ENCODE results near the gene SHANK3. TPM values are rescaled to one million over a fixed set of nuclear protein-coding genes. Genes with fewer than 3 reads are reported as not detected.

Gene SHANK3
- total RNA-seq, 1 experiment from 2014 or later: 0.46 TPM

DNA sequence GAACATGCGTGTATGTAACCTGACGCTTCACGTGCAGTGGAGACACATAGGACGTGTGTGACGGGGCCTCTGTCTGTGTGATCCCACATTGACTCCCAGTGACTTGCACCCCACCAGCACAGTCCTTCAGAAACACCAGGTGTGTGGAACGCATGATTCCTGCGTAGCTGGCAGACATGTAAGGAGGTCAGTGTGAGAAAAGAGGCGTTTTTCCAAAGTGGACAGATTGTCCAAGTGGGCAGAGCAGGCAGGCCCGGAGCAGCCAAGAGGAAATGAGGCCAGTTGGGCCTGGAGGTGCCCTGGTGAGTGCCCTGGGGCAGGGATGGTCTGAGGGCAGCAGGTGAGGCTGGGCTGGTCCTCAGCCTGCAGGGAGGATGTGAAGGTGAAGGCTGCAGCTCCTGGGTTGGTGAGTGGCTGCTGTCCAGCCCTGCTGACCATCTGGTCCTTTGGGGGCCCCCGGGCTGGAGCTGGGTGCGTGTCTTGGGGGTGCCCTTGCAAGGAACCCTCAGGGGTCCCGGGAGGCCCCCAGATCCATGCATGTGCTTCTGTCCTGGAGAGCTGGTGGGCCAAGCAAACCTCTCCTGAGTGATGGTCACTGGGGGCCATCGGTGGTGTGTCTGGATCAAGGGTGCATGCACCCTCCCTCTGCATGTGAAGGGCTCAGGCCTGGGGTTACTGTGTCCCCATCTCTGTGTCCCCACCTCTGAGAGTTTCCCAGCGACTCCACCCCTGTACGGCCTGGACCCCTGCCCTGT lies 26.6 kb downstream of the SHANK3 start:
- no peak for DNase-seq (ENCODE audit: low read depth)

GRCh38 chr22:50699756-50700386 lies 27.2 kb downstream of the SHANK3 start:
- no peak for DNase-seq (ENCODE audit: low read depth)

DNA sequence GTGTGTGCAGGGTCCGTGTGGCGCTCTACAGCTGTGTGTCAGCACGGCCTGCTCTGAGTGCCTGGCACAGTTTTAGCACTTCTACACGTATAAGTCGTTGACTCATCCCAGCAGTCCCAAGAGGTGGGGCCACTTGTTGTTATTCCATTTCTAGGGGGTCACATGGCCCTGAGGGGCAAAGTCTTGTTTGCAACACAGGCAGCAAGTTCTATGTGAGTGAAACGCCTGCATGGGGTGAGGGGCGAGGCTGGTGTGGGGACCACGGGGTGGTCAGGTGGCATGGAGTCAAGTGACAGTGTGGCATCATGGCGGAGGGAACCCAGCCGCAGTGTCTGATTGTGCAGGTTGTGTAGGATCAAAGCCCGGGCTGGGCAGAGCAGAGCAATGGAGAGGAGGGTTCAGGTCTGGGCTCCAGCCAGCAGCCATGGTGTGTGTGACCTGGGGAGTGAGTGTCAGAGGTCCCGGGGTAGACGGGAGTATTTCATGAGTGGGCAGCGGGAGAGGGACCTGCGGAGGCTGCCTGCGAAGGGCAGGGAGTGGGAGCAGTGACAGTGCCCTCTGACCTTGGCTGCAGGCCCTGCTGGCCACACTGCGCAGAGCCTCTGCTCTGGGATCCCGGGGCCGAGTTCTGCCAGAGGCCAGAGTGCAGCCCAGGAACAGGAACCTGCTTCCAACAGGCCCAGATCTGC lies 27.9 kb downstream of the SHANK3 start:
- DNase-seq (ENCODE audit: low read depth): no peak

- DNase-seq (ENCODE audit: low read depth): no peak
Measured at GRCh38 chr22:50701076-50701419, 28.4 kb downstream of the SHANK3 start.

- no peak for DNase-seq (ENCODE audit: low read depth)
Measured at GRCh38 chr22:50701428-50702154, 29.0 kb downstream of the SHANK3 start.

GRCh38 chr22:50702261-50702671 lies 29.6 kb downstream of the SHANK3 start:
- DNase-seq (ENCODE audit: low read depth): no peak

DNA sequence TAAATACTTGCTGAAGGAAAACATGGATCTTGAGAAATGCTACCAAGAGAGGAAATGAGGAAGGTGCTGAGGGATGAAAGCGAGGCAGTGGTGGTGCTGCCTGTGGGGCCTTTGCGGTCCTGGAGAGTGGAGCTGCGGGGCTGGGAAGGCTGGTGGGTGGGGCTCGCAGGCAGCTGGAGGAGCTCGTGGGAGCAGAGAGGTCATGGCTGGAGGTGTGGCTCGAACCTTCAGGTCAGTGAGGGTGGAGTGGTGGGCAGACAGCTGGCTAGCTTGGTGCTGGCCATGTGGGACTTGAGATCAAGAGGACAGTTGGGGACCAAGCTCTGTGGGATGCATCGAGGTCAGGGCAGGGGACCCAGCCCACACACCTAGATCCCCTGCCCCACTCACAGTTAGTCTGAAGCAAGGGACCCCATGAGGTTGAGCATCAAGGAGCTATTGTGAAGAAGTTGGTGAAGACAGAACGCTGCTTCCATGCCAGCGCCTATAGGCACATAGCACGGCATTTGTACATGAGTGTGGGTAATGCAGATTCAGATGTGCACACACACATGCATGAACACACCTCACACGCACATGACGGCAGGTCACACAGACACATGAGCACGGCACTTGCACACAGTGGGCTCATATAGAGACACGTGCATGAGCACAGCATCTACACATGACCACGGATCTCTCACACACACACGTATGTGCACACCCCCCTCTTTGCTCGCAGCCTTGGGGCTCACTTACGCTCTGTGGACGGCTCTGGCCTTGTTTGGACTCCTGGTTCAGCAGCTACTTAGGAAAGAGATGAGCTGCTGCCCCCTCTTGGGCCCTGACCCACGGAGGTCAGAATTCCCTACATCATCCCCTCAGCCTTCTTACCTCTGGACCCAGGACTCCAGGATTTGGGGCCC lies 30.4 kb downstream of the SHANK3 start:
- DNase-seq (ENCODE audit: low read depth): no peak

GRCh38 chr22:50703726-50704509 lies 31.3 kb downstream of the SHANK3 start:
- DNase-seq (ENCODE audit: low read depth): no peak

DNA sequence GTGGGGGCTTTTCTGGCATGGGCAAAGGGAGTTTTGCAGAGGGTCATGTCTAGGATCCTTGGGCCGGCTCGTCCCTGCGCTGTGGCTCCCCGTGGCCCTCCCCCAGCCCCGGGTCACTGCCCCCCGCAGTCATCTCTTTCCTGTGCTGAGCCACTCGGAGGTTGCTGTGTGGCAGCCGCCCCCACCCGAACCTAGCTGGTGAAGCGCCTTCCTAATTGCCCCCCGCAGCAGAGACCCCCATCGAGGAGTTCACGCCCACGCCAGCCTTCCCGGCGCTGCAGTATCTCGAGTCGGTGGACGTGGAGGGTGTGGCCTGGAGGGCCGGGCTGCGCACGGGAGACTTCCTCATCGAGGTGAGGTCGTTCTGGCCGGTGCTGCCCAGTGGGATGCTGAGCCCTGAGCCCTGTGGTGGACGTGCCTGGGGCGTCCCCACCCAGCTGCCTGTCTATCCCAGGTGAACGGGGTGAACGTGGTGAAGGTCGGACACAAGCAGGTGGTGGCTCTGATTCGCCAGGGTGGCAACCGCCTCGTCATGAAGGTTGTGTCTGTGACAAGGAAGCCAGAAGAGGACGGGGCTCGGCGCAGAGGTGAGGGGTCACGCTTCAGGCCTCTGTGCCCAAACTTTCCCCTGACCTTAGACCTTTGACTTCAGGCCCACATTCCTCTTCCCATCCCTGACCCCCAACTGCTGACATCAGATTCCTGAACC lies 32.0 kb downstream of the SHANK3 start:
- DNase-seq (ENCODE audit: low read depth): no peak

- no peak for DNase-seq (ENCODE audit: low read depth)
Measured at GRCh38 chr22:50705219-50705691, 32.6 kb downstream of the SHANK3 start.

DNA sequence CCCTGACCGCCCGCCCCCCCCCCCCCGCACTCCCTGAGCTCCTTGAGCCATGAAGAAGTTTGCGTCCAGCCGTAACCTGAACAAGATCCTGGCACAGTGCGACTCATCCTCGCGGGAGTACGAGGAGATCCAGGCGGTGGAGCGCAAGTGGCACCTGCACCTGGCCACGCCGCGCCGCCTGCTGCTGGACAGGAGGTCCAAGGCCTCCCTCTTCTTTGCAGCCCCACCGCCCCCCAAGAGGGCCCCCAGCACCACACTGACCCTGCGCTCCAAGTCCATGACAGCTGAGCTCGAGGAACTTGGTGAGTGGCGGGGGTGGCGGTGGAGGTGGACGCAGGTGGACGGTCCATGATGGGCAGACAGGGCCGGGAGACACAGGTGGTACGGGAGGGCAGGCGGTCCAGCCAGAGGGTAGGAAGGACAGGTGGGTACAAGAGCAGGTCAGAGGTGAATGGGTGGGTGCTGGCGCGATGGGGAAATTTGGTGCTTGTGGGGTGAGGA lies 33.3 kb downstream of the SHANK3 start:
- no peak for DNase-seq (ENCODE audit: low read depth)

- DNase-seq (ENCODE audit: low read depth): no peak
Measured at GRCh38 chr22:50706481-50707125, 34.0 kb downstream of the SHANK3 start.

DNA sequence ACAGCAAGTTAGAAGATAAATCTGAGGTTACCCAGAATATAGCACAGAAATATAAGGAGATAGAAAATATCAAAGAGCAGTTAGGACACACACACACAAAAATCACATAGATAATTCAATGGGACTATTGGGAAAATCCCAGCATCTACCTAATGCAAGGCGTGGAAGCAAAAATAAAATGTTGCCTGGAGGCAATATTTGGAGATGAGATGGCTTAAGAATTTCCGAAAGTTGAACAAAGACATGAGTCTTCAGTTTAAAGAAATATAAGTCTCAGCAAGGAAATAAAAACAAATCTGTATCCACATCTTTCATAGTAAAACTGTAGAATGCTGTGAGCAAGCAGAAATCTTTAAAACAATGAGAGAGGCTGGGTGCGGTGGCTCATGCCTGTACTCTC lies 35.9 kb downstream of the SHANK3 start:
- no peak for DNase-seq (ENCODE audit: low read depth)

GRCh38 chr22:50708996-50709395 lies 36.4 kb downstream of the SHANK3 start:
- DNase-seq (ENCODE audit: low read depth): no peak

DNA sequence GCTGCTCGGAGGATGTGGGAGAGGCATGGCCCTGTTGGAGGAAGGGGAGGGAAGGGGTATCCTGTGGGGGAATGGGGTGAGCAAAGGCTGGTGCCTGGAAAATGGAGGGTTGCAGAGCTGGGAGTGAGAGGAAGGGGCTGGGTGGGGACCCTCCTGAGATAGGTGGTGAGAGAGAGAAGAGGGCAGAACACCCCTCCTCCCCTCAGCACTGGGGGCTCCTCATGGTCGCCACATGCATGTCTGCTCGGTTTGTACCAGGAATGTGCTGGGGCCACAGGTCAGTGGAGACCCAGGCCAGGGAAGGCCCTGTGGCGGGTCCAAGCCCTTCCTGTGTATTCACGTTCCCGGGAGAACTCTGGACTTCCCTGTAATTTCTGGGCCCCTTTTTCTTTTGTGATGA lies 37.6 kb downstream of the SHANK3 start:
- no peak for DNase-seq (ENCODE audit: low read depth)

DNA sequence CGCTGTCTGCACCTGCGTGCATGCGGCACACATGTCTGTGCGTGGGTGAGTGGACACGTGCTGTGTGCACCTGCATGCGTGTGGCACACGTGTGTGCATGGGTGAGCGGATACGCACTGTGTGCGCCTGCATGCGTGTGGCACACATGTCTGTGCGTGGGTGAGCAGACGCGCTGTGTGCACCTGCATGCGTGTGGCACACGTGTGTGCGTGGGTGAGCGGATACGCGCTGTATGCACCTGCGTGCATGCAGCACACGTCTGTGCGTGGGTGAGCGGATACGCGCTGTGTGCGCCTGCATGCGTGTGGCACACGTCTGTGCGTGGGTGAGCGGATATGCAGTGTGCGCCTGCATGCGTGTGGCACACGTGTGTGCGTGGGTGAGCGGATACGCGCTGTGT lies 38.3 kb downstream of the SHANK3 start:
- no peak for DNase-seq (ENCODE audit: low read depth)

GRCh38 chr22:50711446-50712340 lies 39.1 kb downstream of the SHANK3 start:
- DNase-seq (ENCODE audit: low read depth): no peak
